ENCODE measurements around the gene UCN3.
"Not testable (repeated sequence)": the region's sequence is repeated elsewhere in the genome, so short reads cannot be mapped to it uniquely, and the experiment has no call there.

The UCN3 gene

GRCh38 chr10:5365928-5366327, 1.2 kb downstream of the UCN3 start:
- no peak for DNase-seq (ENCODE audit: low read depth, low spot score)

GRCh38 chr10:5369362-5370158, 4.8 kb downstream of the UCN3 start:
- no peak for DNase-seq (ENCODE audit: low read depth, low spot score)

GRCh38 chr10:5370493-5371352, 6.0 kb downstream of the UCN3 start:
- DNase-seq (ENCODE audit: low read depth, low spot score), result no peak

- no peak for DNase-seq (ENCODE audit: low read depth, low spot score)
Observed at GRCh38 chr10:5373307-5373706, 8.5 kb downstream of the UCN3 start.

GRCh38 chr10:5373891-5374611, 9.3 kb downstream of the UCN3 start:
- no peak for DNase-seq (ENCODE audit: low read depth, low spot score)

GRCh38 chr10:5376450-5376849, 11.7 kb downstream of the UCN3 start:
- DNase-seq (ENCODE audit: low read depth, low spot score), result no peak

GRCh38 chr10:5379202-5379601, 14.4 kb downstream of the UCN3 start:
- DNase-seq (ENCODE audit: low read depth, low spot score), result not testable (repeated sequence)

- not testable (repeated sequence) for DNase-seq (ENCODE audit: low read depth, low spot score)
Observed at GRCh38 chr10:5380395-5380794, 15.6 kb downstream of the UCN3 start.

GRCh38 chr10:5381187-5381586, 16.4 kb downstream of the UCN3 start:
- DNase-seq (ENCODE audit: low read depth, low spot score), result no peak

- DNase-seq (ENCODE audit: low read depth, low spot score), result no peak
Observed at GRCh38 chr10:5385224-5385623, 20.5 kb downstream of the UCN3 start.

GRCh38 chr10:5387169-5387568, 22.4 kb downstream of the UCN3 start:
- DNase-seq (ENCODE audit: low read depth, low spot score), result no peak

- no peak for DNase-seq (ENCODE audit: low read depth, low spot score)
Observed at GRCh38 chr10:5390607-5391205, 25.9 kb downstream of the UCN3 start.

GRCh38 chr10:5391790-5392189, 27.0 kb downstream of the UCN3 start:
- DNase-seq (ENCODE audit: low read depth, low spot score), result no peak

- DNase-seq (ENCODE audit: low read depth, low spot score), result no peak
Observed at GRCh38 chr10:5393529-5393928, 28.8 kb downstream of the UCN3 start.

GRCh38 chr10:5395168-5395567, 30.4 kb downstream of the UCN3 start:
- no peak for DNase-seq (ENCODE audit: low read depth, low spot score)

- no peak for DNase-seq (ENCODE audit: low read depth, low spot score)
Observed at GRCh38 chr10:5396556-5397300, 32.0 kb downstream of the UCN3 start.

GRCh38 chr10:5399332-5399731, 34.6 kb downstream of the UCN3 start:
- no peak for DNase-seq (ENCODE audit: low read depth, low spot score)

GRCh38 chr10:5400468-5401240, 35.9 kb downstream of the UCN3 start:
- no peak for DNase-seq (ENCODE audit: low read depth, low spot score)

- DNase-seq (ENCODE audit: low read depth, low spot score), result no peak
Observed at GRCh38 chr10:5402798-5403197, 38.0 kb downstream of the UCN3 start.
